MM.1S (cell line): Measurements from ENCODE around the gene MEGF6.

Source experiments
- EZH2 ChIP-seq: fragments of 300-600 bp; sonication (generic); optimal IDR thresholded peaks from 2 replicates; pipeline ENCODE3; 2017; ENCODE audit warnings: low read depth, mild to moderate bottlenecking, antibody characterized with exemption, low read length, mixed read lengths
- EZH2phosphoT487 ChIP-seq: fragments of 300-600 bp; sonication (generic); IDR thresholded peaks from 2 replicates; pipeline ENCODE4 v1.6.1; 2018; ENCODE audit warnings: antibody characterized with exemption, low read length
- TF ChIP-seq, protein P1 (sequence below): fragments of 300-600 bp; sonication (generic); IDR thresholded peaks from 2 replicates; pipeline ENCODE4 v1.5.1; 2016; ENCODE audit warnings: antibody characterized with exemption, low read length, mixed read lengths

DNA sequence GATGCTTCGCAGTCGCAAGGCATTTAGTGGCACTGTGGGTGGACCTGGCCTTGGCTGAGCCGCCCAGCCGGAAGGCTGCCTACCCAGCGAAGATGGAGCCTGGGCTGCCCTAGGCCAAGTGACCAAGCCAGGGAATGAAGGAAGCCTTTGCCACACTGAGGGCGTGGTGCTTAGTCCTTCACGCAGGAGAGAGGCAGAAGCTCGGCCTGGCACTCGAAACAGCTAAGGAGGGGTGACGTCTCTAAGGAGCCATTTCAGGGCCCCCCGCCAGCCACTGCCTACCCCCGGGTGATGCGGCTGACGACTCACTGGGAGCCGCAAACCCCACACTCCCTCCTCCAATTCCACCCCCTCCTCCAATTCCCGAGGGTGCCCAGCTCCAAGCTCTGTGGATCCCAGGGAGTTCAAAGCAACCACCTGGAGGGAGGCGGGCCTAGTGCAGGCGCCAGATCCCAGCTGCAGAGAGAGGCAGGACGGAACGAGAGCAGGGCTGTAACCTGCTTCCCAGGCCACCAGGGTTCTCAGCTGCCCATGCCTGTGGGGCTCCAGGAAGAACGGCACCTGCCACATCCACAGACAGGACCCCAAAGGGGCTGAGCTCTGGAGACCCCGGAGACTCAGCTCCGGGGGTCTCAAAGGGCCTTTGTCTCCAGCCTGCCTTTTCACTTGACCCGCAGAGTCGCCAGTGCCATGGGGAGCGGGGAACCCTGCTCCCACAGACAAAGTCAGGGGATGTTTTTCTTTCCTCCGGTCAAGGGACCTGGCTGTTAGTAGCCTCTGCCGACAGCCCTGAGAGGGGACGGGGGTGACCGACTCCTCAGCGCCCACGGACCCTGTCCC, 81.0 kb downstream of the MEGF6 start:
- TF ChIP-seq, protein P1, sequence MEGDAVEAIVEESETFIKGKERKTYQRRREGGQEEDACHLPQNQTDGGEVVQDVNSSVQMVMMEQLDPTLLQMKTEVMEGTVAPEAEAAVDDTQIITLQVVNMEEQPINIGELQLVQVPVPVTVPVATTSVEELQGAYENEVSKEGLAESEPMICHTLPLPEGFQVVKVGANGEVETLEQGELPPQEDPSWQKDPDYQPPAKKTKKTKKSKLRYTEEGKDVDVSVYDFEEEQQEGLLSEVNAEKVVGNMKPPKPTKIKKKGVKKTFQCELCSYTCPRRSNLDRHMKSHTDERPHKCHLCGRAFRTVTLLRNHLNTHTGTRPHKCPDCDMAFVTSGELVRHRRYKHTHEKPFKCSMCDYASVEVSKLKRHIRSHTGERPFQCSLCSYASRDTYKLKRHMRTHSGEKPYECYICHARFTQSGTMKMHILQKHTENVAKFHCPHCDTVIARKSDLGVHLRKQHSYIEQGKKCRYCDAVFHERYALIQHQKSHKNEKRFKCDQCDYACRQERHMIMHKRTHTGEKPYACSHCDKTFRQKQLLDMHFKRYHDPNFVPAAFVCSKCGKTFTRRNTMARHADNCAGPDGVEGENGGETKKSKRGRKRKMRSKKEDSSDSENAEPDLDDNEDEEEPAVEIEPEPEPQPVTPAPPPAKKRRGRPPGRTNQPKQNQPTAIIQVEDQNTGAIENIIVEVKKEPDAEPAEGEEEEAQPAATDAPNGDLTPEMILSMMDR: no peak
- TF ChIP-seq EZH2 (no peak), EZH2phosphoT487 (no peak)
